A549 (cell line): ENCODE measurements around the gene PTCD1. TPM values are rescaled to one million over a fixed set of nuclear protein-coding genes. Genes with fewer than 3 reads are reported as not detected.

Experiments used
- ATAC-seq, 2 experiments: fragments of 200-7000 bp in 1 of 2; fragments of >200 bp in 1 of 2; cut with Nextera tagmentation in 1 of 2; cut with Tn5 transposase in 1 of 2; 3 replicates each; pipeline versions ENCODE4 v1.8.0 to v1.9.1; 2018 to 2020; ENCODE audit warnings: mild to moderate bottlenecking in 1 of 2, moderate library complexity in 1 of 2
- CTCF ChIA-PET: fragments of 300-600 bp; sonication (Branson Sonifier 250); formaldehyde crosslinking; extraction: SDS; loops from one replicate; lab custom pipeline; 2021; ENCODE audit warnings: antibody characterized with exemption, inconsistent platforms; lab: Yijun Ruan, JAX
- POLR2A ChIA-PET: fragments of 350-600 bp; formaldehyde crosslinking; extraction: SDS; loops from one replicate; lab custom pipeline; 2021; ENCODE audit warnings: antibody characterized with exemption, inconsistent platforms; lab: Yijun Ruan, JAX
- DNase-seq, 2 experiments: peaks; one replicate each; pipeline versions ENCODE4 v3.0.0 to v3.0.0-alpha.2; 2011 to 2016; ENCODE audit warnings: low read depth in 1 of 2, low spot score in 1 of 2
- FAIRE-seq: peaks from 2 replicates; lab custom pipeline; 2011; peaks lifted over from hg19 to GRCh38; lab: Jason Lieb, UNC
- H3K27ac ChIP-seq, 2 experiments: fragments of >200 bp; sonication (Bioruptor Twin); formaldehyde crosslinking; 3 replicates each; pipeline ENCODE4 v1.5.1; 2016 to 2017
- H3K4me1 ChIP-seq: fragments of >200 bp; sonication (Bioruptor Twin); formaldehyde crosslinking; 3 replicates; pipeline ENCODE4 v1.6.1; 2016
- H3K4me2 ChIP-seq: fragments of >200 bp; sonication (Bioruptor Twin); formaldehyde crosslinking; 3 replicates; pipeline ENCODE4 v1.6.1; 2016
- H3K4me3 ChIP-seq: fragments of >200 bp; sonication (Bioruptor Twin); formaldehyde crosslinking; 3 replicates; pipeline ENCODE4 v1.5.1; 2016
- H3K9me3 ChIP-seq: fragments of >200 bp; sonication (Bioruptor Twin); formaldehyde crosslinking; 3 replicates; pipeline ENCODE4 v1.6.1; 2016
- BCL3 ChIP-seq: fragments of >200 bp; sonication (Bioruptor Twin); formaldehyde crosslinking; IDR thresholded peaks from 3 replicates; pipeline ENCODE4 v1.6.1; 2016
- BHLHE40 ChIP-seq: IDR thresholded peaks from 2 replicates; pipeline ENCODE4 v1.6.1; 2012; ENCODE audit warnings: low read depth, low read length, inconsistent platforms
- CBX8 ChIP-seq: fragments of 200-600 bp; sonication (generic); IDR thresholded peaks from 2 replicates; pipeline ENCODE4 v1.6.1; 2016
- CEBPB ChIP-seq, 2 experiments: fragments of >200 bp in 1 of 2; sonication (Bioruptor Twin) in 1 of 2; formaldehyde crosslinking in 1 of 2; IDR thresholded peaks; 2 replicates each; pipeline ENCODE4 v1.6.1; 2012 to 2016
- CHD2 ChIP-seq: fragments of 150-350 bp; IDR thresholded peaks from 2 replicates; pipeline ENCODE4 v1.6.1; 2014; ENCODE audit warnings: low read length; ENCODE audit not compliant: partially characterized antibody
- EP300 ChIP-seq, 2 experiments: fragments of >200 bp; sonication (Bioruptor Twin); formaldehyde crosslinking; IDR thresholded peaks; 2 replicates in 1 of 2; 3 replicates in 1 of 2; pipeline ENCODE4 v1.6.1; 2016 to 2017
- FOSL2 ChIP-seq, 2 experiments: fragments of 450-650 bp in 1 of 2; fragments of >200 bp in 1 of 2; sonication (Bioruptor Twin) in 1 of 2; formaldehyde crosslinking; IDR thresholded peaks; 2 replicates each; pipeline versions ENCODE4 v1.5.0 to v1.6.1; 2016 to 2020; ENCODE audit warnings: mild to moderate bottlenecking in 1 of 2, moderate library complexity in 1 of 2
- HOXA7 ChIP-seq: fragments of 250-450 bp; sonication (Bioruptor Pico); IDR thresholded peaks from 2 replicates; pipeline ENCODE4 v1.5.0; 2020; ENCODE audit warnings: mild to moderate bottlenecking, moderate library complexity
- HOXB13 ChIP-seq: fragments of 250-450 bp; sonication (Bioruptor Pico); IDR thresholded peaks from 2 replicates; pipeline ENCODE4 v1.5.0; 2020; ENCODE audit warnings: low read depth, mild to moderate bottlenecking, moderate library complexity
- HOXB5 ChIP-seq: fragments of 250-450 bp; sonication (Bioruptor Pico); IDR thresholded peaks from 2 replicates; pipeline ENCODE4 v1.5.0; 2020; ENCODE audit warnings: mild to moderate bottlenecking, moderate library complexity
- JUN ChIP-seq, 2 experiments: fragments of >200 bp; sonication (Bioruptor Twin); formaldehyde crosslinking; IDR thresholded peaks; 2 replicates in 1 of 2; 3 replicates in 1 of 2; pipeline ENCODE4 v1.6.1; 2016 to 2017
- JUNB ChIP-seq: fragments of >200 bp; sonication (Bioruptor Twin); formaldehyde crosslinking; IDR thresholded peaks from 2 replicates; pipeline ENCODE4 v1.6.1; 2016
- KDM1A ChIP-seq: fragments of 200-600 bp; sonication (generic); IDR thresholded peaks from 2 replicates; pipeline ENCODE4 v1.6.1; 2016; ENCODE audit warnings: low read depth, mild to moderate bottlenecking
- MAX ChIP-seq: IDR thresholded peaks from 2 replicates; pipeline ENCODE4 v1.6.1; 2012
- MYC ChIP-seq: IDR thresholded peaks from 2 replicates; pipeline ENCODE4 v1.6.1; 2012; ENCODE audit warnings: mild to moderate bottlenecking, inconsistent platforms, low read length, improper control_type of control experiment, borderline replicate concordance
- NPAS2 ChIP-seq: fragments of 250-450 bp; sonication (Bioruptor Pico); IDR thresholded peaks from 2 replicates; pipeline ENCODE4 v1.8.0; 2022; ENCODE audit warnings: mild to moderate bottlenecking, moderate library complexity, borderline replicate concordance
- PHF8 ChIP-seq: fragments of 200-600 bp; sonication (generic); IDR thresholded peaks from 2 replicates; pipeline ENCODE4 v1.6.1; 2016; ENCODE audit warnings: low read depth, mild to moderate bottlenecking, antibody characterized with exemption, moderate library complexity, borderline replicate concordance
- POLR2A ChIP-seq: IDR thresholded peaks from 2 replicates; pipeline ENCODE4 v1.6.1; 2012; ENCODE audit warnings: mild to moderate bottlenecking, low read length
- REST ChIP-seq: fragments of 200-600 bp; sonication (generic); IDR thresholded peaks from 2 replicates; pipeline ENCODE4 v1.6.1; 2016; ENCODE audit warnings: antibody characterized with exemption, mild to moderate bottlenecking, moderate library complexity
- SMC3 ChIP-seq: fragments of >200 bp; sonication (Bioruptor Twin); formaldehyde crosslinking; IDR thresholded peaks from 3 replicates; pipeline ENCODE4 v1.6.1; 2018; ENCODE audit warnings: inconsistent platforms
- ZC3H11A ChIP-seq: fragments of 450-650 bp; IDR thresholded peaks from 2 replicates; pipeline ENCODE4 v1.6.1; 2014; ENCODE audit warnings: antibody characterized with exemption, mild to moderate bottlenecking
- ZFP36 ChIP-seq: fragments of 450-650 bp; IDR thresholded peaks from 2 replicates; pipeline ENCODE4 v1.6.1; 2014; ENCODE audit warnings: borderline replicate concordance; ENCODE audit not compliant: partially characterized antibody
- ZNF302 ChIP-seq: fragments of 250-450 bp; sonication (Bioruptor Pico); IDR thresholded peaks from 2 replicates; pipeline ENCODE4 v1.9.0; 2021; ENCODE audit warnings: inconsistent platforms, mild to moderate bottlenecking, moderate library complexity
- ZSCAN20 ChIP-seq: fragments of 250-450 bp; sonication (Bioruptor Pico); IDR thresholded peaks from 2 replicates; pipeline ENCODE4 v1.8.0; 2022; ENCODE audit warnings: mild to moderate bottlenecking, moderate library complexity
- WGBS: methylation state at CpG from one replicate; pipeline ENCODE4 v1.1.6; 2017; ENCODE audit errors: missing lambda C conversion rate; 5-methylcytosine and 5-hydroxymethylcytosine counted together
- polyA plus RNA-seq, 4 experiments: library from polyadenylated mRNA; depleted of rRNA in 3 of 4; stranded (reverse); fragments of >200 nt; fragmentation: RNase III in 1 of 4; extraction: RNeasy Plus Mini Kit Qiagen cat#74134 plus additional on column Dnase treatment in 1 of 4; gene quantifications; 2 replicates in 3 of 4; 3 replicates in 1 of 4; pipeline ENCODE4 v1.2.3, GENCODE V29; 2011 to 2017

PTCD1 gene
- polyA plus RNA-seq, 2 of the 4 experiments (the other 2 are of a cell fraction), result 3.9 to 5.4 TPM

GRCh38 chr7:99374111-99375064 lies 64.2 kb downstream of the PTCD1 start, which contains the start of gene ARPC1B:
TSS of gene ARPC1B (plus strand) at chr7:99374730. CDS start at chr7:99385715, 10,985 bp downstream.
- WGBS, result 0% methylated on average over 22 of the region's 95 CpGs
- ATAC-seq (peak; percentile 85 to 87), DNase-seq (peak; percentile 78 to 91), FAIRE-seq (no peak)
- Histone ChIP-seq H3K27ac (peak within 1 kb of the TSS; percentile 95 to 98), H3K4me1 (peaks cover 39% of the 10 kb centered on the region), H3K9me3 (no peaks in the 10 kb centered on the region), H3K4me2 (peak within 1 kb of the TSS; percentile 83), H3K4me3 (peak within 1 kb of the TSS; percentile 96)
- POLR2A ChIA-PET, result interaction anchor here (0.6 to 2.4 kb wide), 3 partner anchors 13 to 34 kb away, joined by 3 to 15 read pairs (median 5); partner anchors contain the start of genes BUD31 and PDAP1
- TF ChIP-seq SMC3, result no peak
- TF ChIP-seq CHD2, result peak; percentile 54
- TF ChIP-seq ZFP36, result no peak
- 0 out of 2 replicates have a peak, but pooled peaks have one; percentile 25 for TF ChIP-seq MAX
- 0 out of 2 replicates have a peak, but pooled peaks have one; percentile 36 for TF ChIP-seq MYC
- TF ChIP-seq HOXA7, result no peak
- no peak for TF ChIP-seq FOSL2 (IDR thresholded peaks at IDR 0.05)
- no peak for TF ChIP-seq FOSL2 (CRISPR knock-in tag; IDR thresholded peaks at IDR 0.05)
- TF ChIP-seq JUN (IDR thresholded peaks at IDR 0.05), result peak in 1 of 2 experiments; percentile 90; a peak in 4 of 5 replicates
- TF ChIP-seq CBX8, result no peak
- TF ChIP-seq ZNF302 (CRISPR knock-in tag), result no peak
- TF ChIP-seq CEBPB (IDR thresholded peaks at IDR 0.05), result no peak
- peak; percentile 86 for TF ChIP-seq POLR2A
- TF ChIP-seq PHF8, result peak; percentile 60; the same call in 1 of the 2 replicates
- TF ChIP-seq JUNB, result no peak
- no peak for TF ChIP-seq NPAS2 (CRISPR knock-in tag)
- no peak for TF ChIP-seq ZSCAN20 (CRISPR knock-in tag)
- TF ChIP-seq HOXB13 (CRISPR knock-in tag), result no peak
- TF ChIP-seq BCL3, result peak; percentile 54; the same call in 2 of the 3 replicates
- TF ChIP-seq BHLHE40, result no peak
- TF ChIP-seq REST, result peak; percentile 59
- no peak for TF ChIP-seq EP300 (IDR thresholded peaks at IDR 0.05)
- no peak for TF ChIP-seq HOXB5 (CRISPR knock-in tag)
- no peak for TF ChIP-seq ZC3H11A
- no peak for TF ChIP-seq KDM1A
- CTCF ChIA-PET, result interaction anchor here (0.9 to 1.4 kb wide), 2 partner anchors 10 to 12 kb away, joined by 4 read pairs; no protein-coding TSS in a partner anchor
